Stimulated activated memory B cell treated with anti-CD40 and anti-IgM and Interleukin-4, amounts not matched to agents 10 μg/mL and 1 μg/mL and 100 μg/mL, for 72 hours (primary cell): ENCODE measurements around the gene MANBA.

ENCODE experiments used
- ATAC-seq: fragments of 150-1000 bp; cut with Tn5 transposase; 2 replicates; pipeline ENCODE4 v1.10.0; 2021
- H3K27ac Mint-ChIP-seq: one replicate; pipeline ENCODE4 v1.8.0; 2022; ENCODE audit warnings: mild to moderate bottlenecking, mixed read lengths
- H3K27me3 Mint-ChIP-seq: one replicate; pipeline ENCODE4 v1.8.0; 2022; ENCODE audit warnings: mixed read lengths
- H3K36me3 Mint-ChIP-seq: one replicate; pipeline ENCODE4 v1.8.0; 2022; ENCODE audit warnings: mixed read lengths
- H3K4me1 Mint-ChIP-seq: one replicate; pipeline ENCODE4 v1.8.0; 2022; ENCODE audit warnings: mixed read lengths
- H3K4me3 Mint-ChIP-seq: one replicate; pipeline ENCODE4 v1.8.0; 2022; ENCODE audit warnings: mild to moderate bottlenecking, moderate library complexity, mixed read lengths
- H3K9me3 Mint-ChIP-seq: one replicate; pipeline ENCODE4 v1.8.0; 2022; ENCODE audit warnings: mixed read lengths

The MANBA gene

DNA sequence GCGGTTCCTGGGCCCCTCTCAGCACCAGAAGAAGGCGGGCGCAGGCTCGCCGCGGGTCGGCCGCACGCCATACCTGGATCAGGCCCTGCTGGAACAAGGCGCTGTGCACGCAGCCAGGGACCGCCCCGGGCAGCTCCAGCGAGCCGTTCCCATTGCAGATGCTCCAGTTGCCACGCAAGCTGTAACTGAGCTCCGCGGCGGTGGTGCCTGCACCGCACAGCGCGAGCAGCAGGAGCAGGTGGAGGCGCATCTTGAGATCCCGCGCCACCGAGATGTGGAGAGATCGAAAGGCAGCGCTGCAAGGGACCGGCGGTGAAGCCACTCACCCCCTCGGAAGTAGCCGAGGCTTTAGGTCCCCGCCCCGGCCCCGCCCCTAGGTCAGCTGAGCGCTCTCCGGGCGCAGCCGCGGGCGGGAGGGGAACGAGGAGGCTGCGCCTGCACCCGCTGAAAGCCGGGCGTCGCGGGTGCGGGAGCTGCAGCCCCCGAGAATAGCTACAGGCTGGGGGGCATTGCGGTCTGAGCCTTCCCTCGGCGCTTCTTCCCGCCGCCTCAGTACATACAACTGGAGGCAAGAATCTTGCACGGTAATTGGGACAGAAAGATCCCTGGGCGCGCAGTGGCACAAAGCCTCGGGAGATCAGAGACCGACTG, at the start of gene MANBA:
Gene MANBA, minus strand, starts transcription at position 324 of the 651 bp plus-strand sequence. Its CDS starts 74 bp downstream, at position 250.
- Mint-ChIP-seq H3K9me3 (no peaks in the 10 kb centered on the region), H3K4me3 (peak within 1 kb of the TSS; percentile 93), H3K27me3 (no peaks in the 10 kb centered on the region), H3K4me1 (peaks cover 55% of the 10 kb centered on the region), H3K27ac (peak within 1 kb of the TSS; percentile 99), H3K36me3 (peaks cover 24% of the 10 kb centered on the region)
- peak; percentile 93 for ATAC-seq

- Mint-ChIP-seq H3K27ac (no peak overlapping the region), H3K4me3 (no peak overlapping the region)
- no peak for ATAC-seq
Measured at GRCh38 chr4:102809691-102810090, 48.9 kb upstream of the MANBA start.

GRCh38 chr4:102809190-102809589, 48.4 kb upstream of the MANBA start:
- no peak overlapping the region for H3K27ac Mint-ChIP-seq
- H3K4me1 Mint-ChIP-seq, result peaks cover 61% of the 10 kb centered on the region
- peaks cover 52% of the 10 kb centered on the region for H3K36me3 Mint-ChIP-seq
- H3K27me3 Mint-ChIP-seq, result no peaks in the 10 kb centered on the region
- no peak overlapping the region for H3K4me3 Mint-ChIP-seq
- ATAC-seq, result peak; percentile 67
- no peaks in the 10 kb centered on the region for H3K9me3 Mint-ChIP-seq

More at GRCh38 chr4:102809691-102810090, 48.9 kb upstream of the MANBA start:
- Mint-ChIP-seq H3K4me1 (peaks cover 62% of the 10 kb centered on the region), H3K9me3 (no peaks in the 10 kb centered on the region), H3K27me3 (no peaks in the 10 kb centered on the region), H3K36me3 (peaks cover 52% of the 10 kb centered on the region)

DNA sequence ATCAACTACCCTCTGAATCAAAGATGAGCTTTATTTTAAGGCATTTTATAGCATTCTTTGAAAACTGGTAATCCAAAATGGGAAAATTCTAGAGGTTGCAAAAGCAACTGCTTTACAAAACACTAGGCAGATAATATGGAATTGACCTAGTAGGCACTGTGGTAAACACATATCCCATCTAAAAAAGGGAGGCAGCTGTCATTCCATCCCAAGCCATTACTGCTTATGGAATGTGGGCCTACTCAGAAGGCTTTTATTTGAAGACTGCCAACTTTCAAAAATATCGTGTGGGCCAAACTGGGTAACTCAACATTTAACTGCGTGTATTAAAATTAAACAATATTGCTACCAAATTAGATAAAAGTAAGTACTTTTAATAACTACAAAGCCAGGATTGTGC, 47.2 kb upstream of the MANBA start:
- Mint-ChIP-seq H3K27me3 (no peaks in the 10 kb centered on the region), H3K9me3 (no peaks in the 10 kb centered on the region), H3K4me1 (peaks cover 55% of the 10 kb centered on the region), H3K27ac (no peak overlapping the region), H3K36me3 (peaks cover 51% of the 10 kb centered on the region), H3K4me3 (no peak overlapping the region)
- ATAC-seq, result no peak

- H3K4me1 Mint-ChIP-seq, result peaks cover 57% of the 10 kb centered on the region
- H3K9me3 Mint-ChIP-seq, result no peaks in the 10 kb centered on the region
- peaks cover 56% of the 10 kb centered on the region for H3K36me3 Mint-ChIP-seq
- H3K27ac Mint-ChIP-seq, result no peak overlapping the region
- ATAC-seq, result no peak
- no peak overlapping the region for H3K4me3 Mint-ChIP-seq
- H3K27me3 Mint-ChIP-seq, result no peaks in the 10 kb centered on the region
Measured at GRCh38 chr4:102807345-102807744, 46.6 kb upstream of the MANBA start.

DNA sequence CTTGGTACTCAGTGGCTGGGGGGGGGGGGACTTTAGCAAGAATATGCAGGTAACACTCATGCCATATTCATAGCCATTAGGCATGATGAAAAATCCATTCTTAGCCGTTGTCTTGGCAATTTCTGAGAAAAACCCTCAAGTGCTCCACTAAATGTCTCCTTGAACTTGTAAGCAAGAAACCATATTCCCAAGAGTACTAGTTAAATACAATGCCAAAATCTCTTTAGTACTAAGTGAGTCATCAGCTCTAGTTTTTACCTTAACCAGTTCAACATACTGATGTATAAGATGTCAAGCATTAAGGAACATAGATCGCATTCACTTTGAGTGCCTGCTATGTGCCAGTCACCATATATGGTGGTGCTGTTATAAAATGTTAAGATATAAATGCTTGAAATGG, 39.0 kb upstream of the MANBA start:
- peaks cover 15% of the 10 kb centered on the region for H3K4me1 Mint-ChIP-seq
- ATAC-seq, result no peak
- H3K9me3 Mint-ChIP-seq, result no peaks in the 10 kb centered on the region
- H3K27ac Mint-ChIP-seq, result no peak overlapping the region
- H3K4me3 Mint-ChIP-seq, result no peak overlapping the region
- no peaks in the 10 kb centered on the region for H3K27me3 Mint-ChIP-seq
- peaks cover 53% of the 10 kb centered on the region for H3K36me3 Mint-ChIP-seq

GRCh38 chr4:102794999-102795398, 34.2 kb upstream of the MANBA start:
- ATAC-seq, result no peak
- peaks cover 3% of the 10 kb centered on the region for H3K9me3 Mint-ChIP-seq
- peaks cover 57% of the 10 kb centered on the region for H3K36me3 Mint-ChIP-seq
- H3K27me3 Mint-ChIP-seq, result no peaks in the 10 kb centered on the region
- H3K27ac Mint-ChIP-seq, result no peak overlapping the region
- no peak overlapping the region for H3K4me3 Mint-ChIP-seq
- H3K4me1 Mint-ChIP-seq, result peaks cover 12% of the 10 kb centered on the region

GRCh38 chr4:102792361-102792936, 31.7 kb upstream of the MANBA start:
- peaks cover 45% of the 10 kb centered on the region for H3K36me3 Mint-ChIP-seq

GRCh38 chr4:102791318-102791835, 30.6 kb upstream of the MANBA start:
- no peak for ATAC-seq
- H3K4me3 Mint-ChIP-seq, result no peak overlapping the region
- peaks cover 37% of the 10 kb centered on the region for H3K36me3 Mint-ChIP-seq
- peaks cover 16% of the 10 kb centered on the region for H3K4me1 Mint-ChIP-seq
- H3K9me3 Mint-ChIP-seq, result peaks cover 3% of the 10 kb centered on the region
- H3K27ac Mint-ChIP-seq, result no peak overlapping the region
- no peaks in the 10 kb centered on the region for H3K27me3 Mint-ChIP-seq

More at GRCh38 chr4:102792361-102792936, 31.7 kb upstream of the MANBA start:
- Mint-ChIP-seq H3K27ac (peak overlapping the region; percentile 1), H3K4me1 (peaks cover 16% of the 10 kb centered on the region), H3K4me3 (no peak overlapping the region), H3K27me3 (no peaks in the 10 kb centered on the region), H3K9me3 (peaks cover 3% of the 10 kb centered on the region)
- no peak for ATAC-seq

- H3K4me1 Mint-ChIP-seq, result peaks cover 16% of the 10 kb centered on the region
- H3K27ac Mint-ChIP-seq, result no peak overlapping the region
- H3K36me3 Mint-ChIP-seq, result peaks cover 20% of the 10 kb centered on the region
- no peak overlapping the region for H3K4me3 Mint-ChIP-seq
- H3K27me3 Mint-ChIP-seq, result no peaks in the 10 kb centered on the region
- peaks cover 3% of the 10 kb centered on the region for H3K9me3 Mint-ChIP-seq
- no peak for ATAC-seq
Measured at GRCh38 chr4:102789317-102789717, 28.5 kb upstream of the MANBA start.

DNA sequence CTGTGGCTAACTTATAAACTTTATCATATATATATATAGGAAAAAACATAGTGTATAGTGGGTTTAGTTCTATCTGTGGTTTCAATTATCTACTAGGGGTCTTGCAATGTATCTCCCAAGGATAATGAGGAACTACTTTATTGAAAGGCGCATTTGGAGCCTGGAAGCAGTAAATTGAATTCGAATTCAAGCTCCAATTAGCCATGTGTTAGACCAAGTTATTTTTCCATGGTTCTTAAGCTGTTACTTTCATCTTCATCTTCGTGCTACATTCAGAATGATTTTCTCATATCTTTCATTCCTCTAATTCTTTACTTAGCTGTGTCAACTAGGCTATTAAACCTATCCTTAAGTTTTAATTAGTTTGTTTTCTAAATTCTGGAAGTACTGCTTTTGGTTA, 27.2 kb upstream of the MANBA start:
- ATAC-seq, result no peak
- no peak overlapping the region for H3K27ac Mint-ChIP-seq
- H3K4me3 Mint-ChIP-seq, result no peak overlapping the region
- peaks cover 17% of the 10 kb centered on the region for H3K36me3 Mint-ChIP-seq
- peaks cover 16% of the 10 kb centered on the region for H3K4me1 Mint-ChIP-seq
- no peaks in the 10 kb centered on the region for H3K27me3 Mint-ChIP-seq
- H3K9me3 Mint-ChIP-seq, result peaks cover 3% of the 10 kb centered on the region

- no peaks in the 10 kb centered on the region for H3K27me3 Mint-ChIP-seq
- peaks cover 2% of the 10 kb centered on the region for H3K9me3 Mint-ChIP-seq
- ATAC-seq, result no peak
- H3K27ac Mint-ChIP-seq, result no peak overlapping the region
- H3K36me3 Mint-ChIP-seq, result peaks cover 10% of the 10 kb centered on the region
- no peak overlapping the region for H3K4me3 Mint-ChIP-seq
- peaks cover 12% of the 10 kb centered on the region for H3K4me1 Mint-ChIP-seq
Measured at GRCh38 chr4:102787096-102787881, 26.5 kb upstream of the MANBA start.

GRCh38 chr4:102786279-102786678, 25.5 kb upstream of the MANBA start:
- peaks cover 9% of the 10 kb centered on the region for H3K4me1 Mint-ChIP-seq
- no peak overlapping the region for H3K27ac Mint-ChIP-seq
- H3K36me3 Mint-ChIP-seq, result peaks cover 1% of the 10 kb centered on the region
- H3K4me3 Mint-ChIP-seq, result no peak overlapping the region
- H3K9me3 Mint-ChIP-seq, result no peaks in the 10 kb centered on the region
- no peaks in the 10 kb centered on the region for H3K27me3 Mint-ChIP-seq
- ATAC-seq, result no peak

GRCh38 chr4:102783006-102783405, 22.2 kb upstream of the MANBA start:
- no peak for ATAC-seq
- no peaks in the 10 kb centered on the region for H3K9me3 Mint-ChIP-seq
- H3K27ac Mint-ChIP-seq, result no peak overlapping the region

GRCh38 chr4:102781570-102781969, 20.8 kb upstream of the MANBA start:
- ATAC-seq, result no peak
- no peaks in the 10 kb centered on the region for H3K4me1 Mint-ChIP-seq
- H3K27ac Mint-ChIP-seq, result no peak overlapping the region
- no peaks in the 10 kb centered on the region for H3K9me3 Mint-ChIP-seq
- no peak overlapping the region for H3K4me3 Mint-ChIP-seq
- H3K36me3 Mint-ChIP-seq, result no peaks in the 10 kb centered on the region
- H3K27me3 Mint-ChIP-seq, result no peaks in the 10 kb centered on the region

More at GRCh38 chr4:102783006-102783405, 22.2 kb upstream of the MANBA start:
- H3K27me3 Mint-ChIP-seq, result no peaks in the 10 kb centered on the region
- H3K4me1 Mint-ChIP-seq, result no peaks in the 10 kb centered on the region
- no peaks in the 10 kb centered on the region for H3K36me3 Mint-ChIP-seq
- no peak overlapping the region for H3K4me3 Mint-ChIP-seq
